Uterus (tissue), 2 donors: ENCODE results near the gene ARHGAP29.

Experiments used
- CTCF ChIP-seq, 4 experiments: fragments of 200-600 bp in 2 of 4; fragments of 450-650 bp in 2 of 4; sonication (generic) in 2 of 4; IDR thresholded peaks; one replicate each; pipeline ENCODE4 v1.5.1; 2016 to 2019; ENCODE audit warnings: antibody characterized with exemption in 4 of 4, mild to moderate bottlenecking in 2 of 4, moderate library complexity in 1 of 4
- POLR2A ChIP-seq, 2 donors: fragments of 450-650 bp; IDR thresholded peaks; one replicate each; pipeline ENCODE4 v1.6.1; 2016; ENCODE audit warnings: antibody characterized with exemption in 2 of 2, mild to moderate bottlenecking in 1 of 2, moderate library complexity in 1 of 2

DNA sequence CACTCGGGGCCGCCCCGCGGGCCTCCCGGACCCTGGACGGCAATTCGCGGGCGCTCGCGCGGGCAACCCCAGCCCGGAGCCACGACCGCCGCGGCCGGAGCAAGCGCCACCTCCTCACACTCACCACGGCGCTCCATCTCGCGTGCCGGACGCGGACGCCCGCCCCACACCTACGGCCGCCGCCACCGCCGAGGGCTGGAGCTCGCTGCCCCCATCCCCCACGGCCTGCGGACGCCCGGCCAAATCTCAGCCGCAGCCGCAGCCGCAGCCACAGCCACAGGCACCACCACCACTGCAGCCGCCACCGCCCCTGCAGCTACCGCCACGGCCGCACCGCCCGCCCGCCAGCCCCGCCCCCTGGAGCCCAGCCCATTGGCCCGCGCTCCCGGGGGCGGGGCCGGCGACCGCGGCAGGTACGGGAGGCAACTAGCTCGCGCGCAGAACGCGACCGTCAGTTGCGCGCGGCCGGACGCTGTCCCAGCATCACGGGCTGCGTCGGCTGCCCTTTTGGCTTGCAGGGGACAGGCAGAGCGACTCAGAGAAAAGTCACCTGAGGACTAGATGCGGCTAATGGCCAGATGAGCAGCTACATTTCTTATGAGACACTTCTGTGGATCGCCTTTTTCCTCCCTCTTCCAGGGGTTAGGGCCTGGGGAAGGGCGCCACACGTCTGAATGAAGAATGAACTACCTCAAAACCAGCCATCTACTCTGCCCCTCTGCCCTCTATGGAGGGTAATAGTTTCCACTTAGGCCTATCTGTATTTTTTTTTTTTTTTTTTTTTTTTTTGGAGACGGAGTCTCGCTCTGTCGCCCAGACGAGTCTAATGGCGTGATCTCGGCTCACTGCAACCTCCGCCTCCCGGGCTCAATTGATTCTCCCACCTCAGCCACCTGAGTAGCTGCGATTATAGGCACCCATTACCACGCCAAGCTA is at the start of gene ARHGAP29:
- TF ChIP-seq POLR2A (IDR thresholded peaks at IDR 0.05) (peak; percentile 76 to 92), CTCF (IDR thresholded peaks at IDR 0.05) (no peak)
